ENCODE data around the gene RNF17. TPM values are rescaled to one million over a fixed set of nuclear protein-coding genes. Genes with fewer than 3 reads are reported as not detected.

Gene RNF17
- total RNA-seq, 1 donor: not detected

DNA sequence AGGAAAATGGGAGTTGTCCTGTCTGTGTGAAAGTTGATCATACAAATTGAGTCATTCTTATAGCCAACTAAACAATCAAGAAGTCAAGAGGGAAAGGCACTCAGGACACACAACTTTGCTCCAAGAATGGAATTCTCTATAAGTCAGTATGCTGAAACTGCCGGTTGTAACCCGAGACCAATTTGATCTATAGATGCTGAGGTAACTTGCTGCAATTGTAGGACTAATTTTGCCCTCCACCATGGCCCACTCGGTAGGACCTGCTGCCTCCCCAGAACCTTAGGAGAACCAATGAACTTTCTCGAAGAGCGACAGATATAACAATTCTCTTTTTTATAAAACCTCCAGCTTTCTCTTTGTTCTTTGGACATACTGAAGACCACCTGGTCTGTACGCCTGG is 157.0 kb downstream of the RNF17 start:
- no peak overlapping the region for H3K4me3 ChIP-seq (ENCODE audit: low read depth, low read length)
- no peak for DNase-seq (ENCODE audit: low read depth)
- TF ChIP-seq, protein P1, sequence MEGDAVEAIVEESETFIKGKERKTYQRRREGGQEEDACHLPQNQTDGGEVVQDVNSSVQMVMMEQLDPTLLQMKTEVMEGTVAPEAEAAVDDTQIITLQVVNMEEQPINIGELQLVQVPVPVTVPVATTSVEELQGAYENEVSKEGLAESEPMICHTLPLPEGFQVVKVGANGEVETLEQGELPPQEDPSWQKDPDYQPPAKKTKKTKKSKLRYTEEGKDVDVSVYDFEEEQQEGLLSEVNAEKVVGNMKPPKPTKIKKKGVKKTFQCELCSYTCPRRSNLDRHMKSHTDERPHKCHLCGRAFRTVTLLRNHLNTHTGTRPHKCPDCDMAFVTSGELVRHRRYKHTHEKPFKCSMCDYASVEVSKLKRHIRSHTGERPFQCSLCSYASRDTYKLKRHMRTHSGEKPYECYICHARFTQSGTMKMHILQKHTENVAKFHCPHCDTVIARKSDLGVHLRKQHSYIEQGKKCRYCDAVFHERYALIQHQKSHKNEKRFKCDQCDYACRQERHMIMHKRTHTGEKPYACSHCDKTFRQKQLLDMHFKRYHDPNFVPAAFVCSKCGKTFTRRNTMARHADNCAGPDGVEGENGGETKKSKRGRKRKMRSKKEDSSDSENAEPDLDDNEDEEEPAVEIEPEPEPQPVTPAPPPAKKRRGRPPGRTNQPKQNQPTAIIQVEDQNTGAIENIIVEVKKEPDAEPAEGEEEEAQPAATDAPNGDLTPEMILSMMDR (IDR thresholded peaks at IDR 0.05; ENCODE audit: insufficient read depth, low read length): no peak

DNA sequence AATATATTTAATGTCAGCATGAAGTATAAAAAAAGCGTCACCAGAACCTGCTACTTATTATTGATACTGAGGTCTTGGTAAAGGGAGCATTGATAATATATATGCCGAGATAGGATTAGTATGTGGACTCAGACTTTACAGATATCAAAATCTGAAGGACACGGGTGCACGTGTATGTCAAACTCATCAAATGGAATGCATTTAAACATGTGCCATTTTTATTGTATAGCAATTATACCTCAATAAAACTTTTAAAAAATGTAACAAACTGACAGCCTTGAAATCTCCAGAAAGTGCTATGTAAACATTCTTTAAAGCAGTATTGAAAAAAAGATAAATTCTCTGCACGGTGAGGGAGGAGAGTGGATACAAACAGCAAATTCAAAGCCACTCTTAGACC is 157.9 kb downstream of the RNF17 start:
- H3K4me3 ChIP-seq (ENCODE audit: low read depth, low read length): peak overlapping the region; percentile 86
- TF ChIP-seq, protein P1 (IDR thresholded peaks at IDR 0.05; ENCODE audit: insufficient read depth, low read length): no peak
- no peak for DNase-seq (ENCODE audit: low read depth)

DNA sequence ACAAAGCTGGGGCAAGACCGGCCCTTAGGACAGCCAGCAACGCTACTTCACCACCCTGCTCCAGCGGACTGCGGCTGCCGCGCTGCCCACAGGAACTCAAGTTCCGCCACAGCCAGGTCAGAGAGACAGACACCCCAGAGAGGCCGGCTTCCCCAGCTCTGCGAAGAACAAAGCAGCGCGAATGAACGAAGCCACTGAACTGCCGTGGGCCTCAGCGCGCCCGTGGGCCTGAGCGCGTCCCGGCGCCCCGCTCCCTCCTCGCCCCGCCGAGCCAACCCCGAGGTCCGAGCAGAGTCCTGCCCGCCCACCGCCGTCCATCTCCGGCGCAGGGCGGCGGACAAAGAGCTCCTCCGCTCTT is 158.4 kb downstream of the RNF17 start:
- TF ChIP-seq, protein P1 (IDR thresholded peaks at IDR 0.05; ENCODE audit: insufficient read depth, low read length): no peak
- peak; percentile 14 for DNase-seq (ENCODE audit: low read depth)
- H3K4me3 ChIP-seq (ENCODE audit: low read depth, low read length): peak overlapping the region; percentile 86

DNA sequence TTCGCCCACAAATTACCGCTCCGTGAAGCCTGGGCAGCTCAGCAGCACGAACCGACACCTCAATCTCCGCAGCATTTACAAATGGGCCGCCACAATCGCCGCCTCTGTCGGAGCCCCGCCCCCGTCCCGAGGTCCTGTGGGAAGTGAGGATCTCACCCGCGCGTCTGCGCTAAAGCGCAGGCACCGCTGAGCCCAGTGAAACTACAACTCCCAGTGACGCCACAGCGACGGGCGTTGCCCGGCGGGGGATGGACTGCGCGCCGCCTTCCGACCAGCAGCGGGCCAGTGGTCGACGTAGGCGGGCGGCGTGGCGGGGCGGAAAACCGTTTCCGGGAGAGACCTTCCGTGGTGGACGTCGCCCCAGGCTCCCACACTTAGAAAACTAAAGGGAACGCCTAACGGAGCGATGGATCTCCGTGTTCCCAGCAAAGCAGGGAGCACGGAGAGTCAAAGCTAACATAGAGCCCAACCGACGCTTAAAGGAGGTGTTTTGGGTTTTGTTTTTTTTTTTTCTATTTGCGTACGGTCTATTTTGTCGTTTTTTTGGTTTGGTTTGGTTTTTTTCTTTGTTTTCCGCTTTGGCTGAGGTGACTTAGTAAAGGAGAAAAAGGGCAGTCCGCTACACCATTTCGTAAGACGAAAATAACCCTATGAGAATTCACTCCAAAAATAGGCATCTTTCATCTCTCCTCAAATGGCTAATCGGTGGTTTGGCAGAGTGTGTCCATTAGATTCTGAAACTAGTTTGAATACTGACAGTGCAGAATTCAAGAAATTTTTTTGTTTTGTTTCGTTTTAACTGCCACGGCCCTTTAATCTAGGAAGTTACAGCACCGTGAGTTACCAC is 159.0 kb downstream of the RNF17 start:
- peak overlapping the region; percentile 86 for H3K4me3 ChIP-seq (ENCODE audit: low read depth, low read length)
- DNase-seq (ENCODE audit: low read depth): peak; percentile 96
- TF ChIP-seq, protein P1 (IDR thresholded peaks at IDR 0.05; ENCODE audit: insufficient read depth, low read length): no peak

DNA sequence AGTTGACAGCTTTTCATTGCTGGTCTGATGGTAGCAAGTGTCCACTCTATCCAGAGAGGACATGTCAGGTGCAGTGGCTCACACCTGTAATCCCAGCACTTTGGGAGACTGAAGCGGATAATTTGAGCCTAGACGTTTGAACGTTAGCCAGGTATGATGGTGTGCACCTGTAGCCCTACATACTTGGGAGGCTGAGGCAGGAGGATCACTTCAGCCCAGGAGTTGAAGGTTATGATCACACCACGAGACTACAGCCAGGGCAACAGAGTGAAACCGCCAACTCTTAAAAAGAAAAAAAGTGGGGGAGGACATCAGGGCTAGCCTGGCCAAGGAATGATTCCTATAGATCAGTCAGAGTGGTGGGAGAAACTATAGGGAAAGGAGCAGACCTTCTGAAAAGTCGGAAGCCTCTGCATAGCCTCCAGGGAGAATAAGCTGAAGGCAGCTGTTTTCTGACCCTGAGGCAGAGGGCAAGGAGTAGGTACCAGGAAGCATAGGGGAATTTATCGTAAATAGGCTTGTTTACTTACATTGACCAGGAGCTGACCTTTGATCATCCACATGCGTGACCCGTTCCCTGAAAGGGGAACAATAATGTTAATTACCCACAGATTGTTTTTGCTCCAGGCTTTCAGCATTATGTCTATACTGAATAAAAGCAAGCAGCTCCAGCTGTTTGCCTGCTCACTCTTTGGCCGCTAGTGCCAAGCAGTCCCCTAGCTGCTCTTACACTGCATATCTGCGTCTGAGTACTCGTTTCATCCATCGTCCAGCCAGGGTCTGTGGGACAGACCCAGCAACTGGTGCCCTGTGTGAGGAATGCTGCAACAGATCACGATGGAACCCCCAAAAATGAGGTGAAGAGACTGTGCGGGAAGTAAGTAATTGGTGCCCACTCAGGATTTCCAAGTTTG is 161.6 kb downstream of the RNF17 start:
- H3K4me3 ChIP-seq (ENCODE audit: low read depth, low read length): no peak overlapping the region
- TF ChIP-seq, protein P1 (IDR thresholded peaks at IDR 0.05; ENCODE audit: insufficient read depth, low read length): no peak
- no peak for DNase-seq (ENCODE audit: low read depth)

DNA sequence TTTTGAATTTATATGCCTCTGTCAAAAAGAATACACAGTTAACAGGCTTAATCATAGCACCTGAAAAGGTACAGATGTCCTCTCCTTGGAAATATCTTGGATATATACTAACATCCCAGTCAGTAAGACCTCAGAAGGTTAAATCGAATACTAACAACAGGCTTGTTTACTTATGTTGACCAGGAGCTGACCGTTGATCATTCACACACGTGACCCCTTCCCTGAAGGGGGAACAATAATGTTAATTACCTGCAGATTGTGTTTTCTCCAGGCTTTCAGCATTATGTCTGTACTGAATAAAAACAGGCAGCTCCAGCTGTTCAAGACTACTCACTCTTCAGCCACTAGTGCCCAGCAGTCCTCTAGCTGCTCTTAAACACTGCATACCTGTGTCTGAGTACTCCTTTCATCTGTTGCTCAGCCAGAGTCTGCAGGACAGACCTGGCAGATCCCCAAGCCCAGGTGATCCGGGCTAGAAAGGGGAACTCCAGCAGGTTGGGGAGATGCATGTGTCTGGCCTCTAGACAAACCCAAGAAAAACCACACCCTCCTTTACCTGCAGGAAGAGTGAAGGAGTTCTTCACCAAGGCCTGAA is 163.9 kb downstream of the RNF17 start:
- DNase-seq (ENCODE audit: low read depth): no peak
- TF ChIP-seq, protein P1 (IDR thresholded peaks at IDR 0.05; ENCODE audit: insufficient read depth, low read length): no peak
- no peak overlapping the region for H3K4me3 ChIP-seq (ENCODE audit: low read depth, low read length)

Data from fibroblast of the aortic adventitia (primary cell).